Memory B cell (primary cell): Measurements from ENCODE around the gene HSD17B3.
"Not testable (repeated sequence)": the region's sequence is repeated elsewhere in the genome, so short reads cannot be mapped to it uniquely, and the experiment has no call there.

Experiments
- ATAC-seq: fragments of 150-1000 bp; cut with Tn5 transposase; 2 replicates; pipeline ENCODE4 v1.10.0; 2021; ENCODE audit warnings: low read depth, mild to moderate bottlenecking, moderate library complexity
- DNase-seq, 2 donors: peaks; one replicate each; pipeline ENCODE4 v3.0.0; 2022; ENCODE audit warnings: low spot score in 2 of 2
- H3K27ac Mint-ChIP-seq: one replicate; pipeline ENCODE4 v1.8.0; 2022; ENCODE audit warnings: mild to moderate bottlenecking, moderate library complexity, mixed read lengths
- H3K27me3 Mint-ChIP-seq: one replicate; pipeline ENCODE4 v1.8.0; 2022; ENCODE audit warnings: mixed read lengths
- H3K36me3 Mint-ChIP-seq: one replicate; pipeline ENCODE4 v1.8.0; 2022; ENCODE audit warnings: mild to moderate bottlenecking, mixed read lengths
- H3K4me1 Mint-ChIP-seq: one replicate; pipeline ENCODE4 v1.8.0; 2022; ENCODE audit warnings: mixed read lengths
- H3K4me3 Mint-ChIP-seq: one replicate; pipeline ENCODE4 v1.8.0; 2022; ENCODE audit warnings: mild to moderate bottlenecking, moderate library complexity, mixed read lengths
- H3K9me3 Mint-ChIP-seq: one replicate; pipeline ENCODE4 v1.8.0; 2022; ENCODE audit warnings: mixed read lengths

HSD17B3 gene

GRCh38 chr9:96209407-96210271, 92.3 kb downstream of the HSD17B3 start:
- H3K36me3 Mint-ChIP-seq, result no peaks in the 10 kb centered on the region
- ATAC-seq (no peak), DNase-seq (no peak)
- peaks cover 7% of the 10 kb centered on the region for H3K27me3 Mint-ChIP-seq
- peaks cover 1% of the 10 kb centered on the region for H3K9me3 Mint-ChIP-seq
- no peak overlapping the region for H3K27ac Mint-ChIP-seq
- no peak overlapping the region for H3K4me3 Mint-ChIP-seq
- no peaks in the 10 kb centered on the region for H3K4me1 Mint-ChIP-seq

GRCh38 chr9:96206156-96206751, 95.7 kb downstream of the HSD17B3 start:
- ATAC-seq (no peak), DNase-seq (no peak)
- H3K27me3 Mint-ChIP-seq, result peaks cover 2% of the 10 kb centered on the region
- no peak overlapping the region for H3K27ac Mint-ChIP-seq
- no peaks in the 10 kb centered on the region for H3K4me1 Mint-ChIP-seq
- H3K9me3 Mint-ChIP-seq, result peaks cover 2% of the 10 kb centered on the region
- H3K4me3 Mint-ChIP-seq, result no peak overlapping the region
- H3K36me3 Mint-ChIP-seq, result no peaks in the 10 kb centered on the region

- no peak for DNase-seq
- Mint-ChIP-seq H3K4me1 (no peaks in the 10 kb centered on the region), H3K9me3 (peaks cover 2% of the 10 kb centered on the region), H3K36me3 (no peaks in the 10 kb centered on the region), H3K27ac (no peak overlapping the region), H3K27me3 (no peaks in the 10 kb centered on the region), H3K4me3 (no peak overlapping the region)
- no peak for ATAC-seq
These were observed 97.1 kb downstream of the HSD17B3 start for GRCh38 chr9:96204853-96205252.

GRCh38 chr9:96203867-96204501, 98.0 kb downstream of the HSD17B3 start:
- ATAC-seq (no peak), DNase-seq (no peak)
- Mint-ChIP-seq H3K27me3 (peaks cover 2% of the 10 kb centered on the region), H3K4me1 (no peaks in the 10 kb centered on the region), H3K4me3 (no peak overlapping the region), H3K27ac (no peak overlapping the region), H3K36me3 (no peaks in the 10 kb centered on the region), H3K9me3 (peaks cover 2% of the 10 kb centered on the region)

- ATAC-seq, result no peak
- Mint-ChIP-seq H3K27ac (no peak overlapping the region), H3K9me3 (peaks cover 2% of the 10 kb centered on the region), H3K36me3 (no peaks in the 10 kb centered on the region), H3K27me3 (peaks cover 3% of the 10 kb centered on the region), H3K4me3 (no peak overlapping the region), H3K4me1 (no peaks in the 10 kb centered on the region)
- DNase-seq, result no peak
These were observed 98.8 kb downstream of the HSD17B3 start for GRCh38 chr9:96202971-96203780.

GRCh38 chr9:96201140-96201539, 100.8 kb downstream of the HSD17B3 start:
- H3K9me3 Mint-ChIP-seq, result peaks cover 2% of the 10 kb centered on the region
- ATAC-seq (no peak), DNase-seq (no peak)
- peaks cover 10% of the 10 kb centered on the region for H3K27me3 Mint-ChIP-seq
- H3K36me3 Mint-ChIP-seq, result no peaks in the 10 kb centered on the region
- H3K4me1 Mint-ChIP-seq, result no peaks in the 10 kb centered on the region
- no peak overlapping the region for H3K27ac Mint-ChIP-seq
- H3K4me3 Mint-ChIP-seq, result no peak overlapping the region

- ATAC-seq (no peak), DNase-seq (no peak)
- H3K4me3 Mint-ChIP-seq, result no peak overlapping the region
- no peaks in the 10 kb centered on the region for H3K4me1 Mint-ChIP-seq
- no peaks in the 10 kb centered on the region for H3K36me3 Mint-ChIP-seq
- no peak overlapping the region for H3K27ac Mint-ChIP-seq
- peaks cover 17% of the 10 kb centered on the region for H3K27me3 Mint-ChIP-seq
- no peaks in the 10 kb centered on the region for H3K9me3 Mint-ChIP-seq
These were observed 103.0 kb downstream of the HSD17B3 start for GRCh38 chr9:96199006-96199405.

GRCh38 chr9:96195541-96195940, 106.4 kb downstream of the HSD17B3 start:
- ATAC-seq (no peak), DNase-seq (no peak)
- Mint-ChIP-seq H3K4me1 (no peaks in the 10 kb centered on the region), H3K9me3 (peaks cover 8% of the 10 kb centered on the region), H3K4me3 (no peak overlapping the region), H3K36me3 (peaks cover 3% of the 10 kb centered on the region), H3K27ac (no peak overlapping the region), H3K27me3 (peaks cover 26% of the 10 kb centered on the region)

GRCh38 chr9:96193236-96193755, 108.7 kb downstream of the HSD17B3 start:
- H3K36me3 Mint-ChIP-seq, result peaks cover 3% of the 10 kb centered on the region
- no peak overlapping the region for H3K4me3 Mint-ChIP-seq
- H3K4me1 Mint-ChIP-seq, result no peaks in the 10 kb centered on the region
- H3K27me3 Mint-ChIP-seq, result peaks cover 23% of the 10 kb centered on the region
- ATAC-seq, result no peak
- no peak for DNase-seq
- H3K9me3 Mint-ChIP-seq, result peaks cover 8% of the 10 kb centered on the region
- no peak overlapping the region for H3K27ac Mint-ChIP-seq

GRCh38 chr9:96192710-96193109, 109.3 kb downstream of the HSD17B3 start:
- ATAC-seq (no peak), DNase-seq (no peak)
- peaks cover 3% of the 10 kb centered on the region for H3K36me3 Mint-ChIP-seq
- peaks cover 8% of the 10 kb centered on the region for H3K9me3 Mint-ChIP-seq
- no peak overlapping the region for H3K4me3 Mint-ChIP-seq
- H3K4me1 Mint-ChIP-seq, result no peaks in the 10 kb centered on the region
- no peak overlapping the region for H3K27ac Mint-ChIP-seq
- H3K27me3 Mint-ChIP-seq, result peaks cover 23% of the 10 kb centered on the region

GRCh38 chr9:96189995-96190394, 112.0 kb downstream of the HSD17B3 start:
- peaks cover 10% of the 10 kb centered on the region for H3K9me3 Mint-ChIP-seq
- no peak overlapping the region for H3K27ac Mint-ChIP-seq
- no peak overlapping the region for H3K4me3 Mint-ChIP-seq
- H3K27me3 Mint-ChIP-seq, result peaks cover 18% of the 10 kb centered on the region
- ATAC-seq (no peak), DNase-seq (no peak)
- no peaks in the 10 kb centered on the region for H3K4me1 Mint-ChIP-seq
- H3K36me3 Mint-ChIP-seq, result peaks cover 3% of the 10 kb centered on the region

GRCh38 chr9:96189581-96189980, 112.4 kb downstream of the HSD17B3 start:
- not testable (repeated sequence) for H3K36me3 Mint-ChIP-seq, ATAC-seq, H3K4me1 Mint-ChIP-seq, DNase-seq, H3K4me3 Mint-ChIP-seq, H3K27ac Mint-ChIP-seq
- Mint-ChIP-seq H3K9me3 (peaks cover 10% of the 10 kb centered on the region), H3K27me3 (peaks cover 18% of the 10 kb centered on the region)

- Mint-ChIP-seq H3K27me3 (peaks cover 19% of the 10 kb centered on the region), H3K36me3 (peaks cover 3% of the 10 kb centered on the region), H3K9me3 (peaks cover 10% of the 10 kb centered on the region), H3K4me1 (no peaks in the 10 kb centered on the region), H3K27ac (no peak overlapping the region), H3K4me3 (no peak overlapping the region)
- no peak for DNase-seq
- no peak for ATAC-seq
These were observed 113.4 kb downstream of the HSD17B3 start for GRCh38 chr9:96188571-96188970.
